HG03103 (cell line): ENCODE data around the gene KCTD11.

Experiments used
- ATAC-seq: cut with Tn5 transposase; IDR thresholded peaks from one replicate; pipeline ENCODE4 v1.9.1; 2021; ENCODE audit warnings: low read depth; ENCODE audit not compliant: unreplicated experiment

The KCTD11 gene

DNA sequence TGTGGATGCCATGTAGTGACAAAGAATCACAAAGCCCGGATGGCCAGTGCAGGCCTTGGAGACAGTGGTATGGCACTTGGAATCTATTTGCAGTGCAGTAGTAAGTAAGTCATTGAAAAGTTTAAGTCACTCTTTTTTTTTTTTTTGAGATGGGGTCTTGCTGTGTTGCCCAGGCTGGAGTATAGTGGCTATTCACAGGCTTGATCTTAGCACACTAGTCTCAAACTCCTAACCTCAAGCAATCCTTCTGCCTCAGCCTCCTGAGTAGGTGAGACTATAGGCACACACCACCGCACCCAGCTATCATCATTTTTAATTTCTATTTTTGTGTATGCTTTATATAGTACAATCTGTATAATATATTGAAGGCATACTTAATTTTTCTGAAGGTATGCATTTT is 46.6 kb downstream of the KCTD11 start:
- ATAC-seq = no peak

DNA sequence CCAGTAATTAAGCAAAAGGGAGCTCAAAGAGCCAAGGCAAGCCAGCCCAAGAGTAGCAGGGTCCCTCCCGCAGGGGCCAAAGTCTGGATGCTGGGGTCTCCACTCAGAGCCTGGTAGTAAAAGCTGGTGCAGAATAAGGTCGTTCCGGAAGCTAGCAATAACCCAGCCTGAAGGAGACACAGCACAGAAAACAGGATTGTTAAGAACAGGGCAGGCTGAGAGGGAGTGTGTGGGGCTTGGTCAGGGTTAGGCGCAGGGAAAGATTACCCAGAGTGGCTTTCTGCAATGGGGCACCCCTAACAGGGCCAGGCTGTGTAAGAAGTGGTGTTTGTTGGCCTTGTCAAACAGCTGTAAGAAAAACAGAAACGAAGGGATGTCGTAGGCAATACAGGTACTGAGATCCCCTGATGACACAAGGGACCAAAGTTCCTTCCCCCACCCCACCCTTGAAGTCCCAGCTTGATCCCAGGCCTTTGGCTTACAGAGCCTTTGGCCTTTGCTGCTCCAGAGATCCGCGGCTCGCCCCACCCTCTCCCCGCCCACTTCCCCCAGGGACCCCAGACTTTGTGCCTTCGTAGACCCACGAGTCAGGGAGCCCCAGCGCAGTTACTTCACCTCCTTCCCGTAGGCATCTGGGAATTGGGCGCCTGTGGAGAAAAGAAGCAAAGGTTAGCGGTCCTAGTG is 51.2 kb downstream of the KCTD11 start:
- ATAC-seq = no peak

DNA sequence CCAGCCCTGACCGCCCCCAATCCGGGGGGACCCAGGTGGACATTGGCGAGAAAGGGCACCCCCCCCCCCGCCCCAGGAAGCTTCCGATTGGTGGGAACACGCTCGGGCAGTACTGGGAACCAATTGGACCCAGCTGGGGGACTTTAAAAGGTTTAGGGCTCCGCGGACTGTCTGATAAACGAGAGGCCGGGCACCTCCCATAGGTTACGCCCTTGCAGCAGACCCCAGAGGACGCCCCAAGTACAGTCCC is 51.7 kb downstream of the KCTD11 start:
- ATAC-seq = no peak

DNA sequence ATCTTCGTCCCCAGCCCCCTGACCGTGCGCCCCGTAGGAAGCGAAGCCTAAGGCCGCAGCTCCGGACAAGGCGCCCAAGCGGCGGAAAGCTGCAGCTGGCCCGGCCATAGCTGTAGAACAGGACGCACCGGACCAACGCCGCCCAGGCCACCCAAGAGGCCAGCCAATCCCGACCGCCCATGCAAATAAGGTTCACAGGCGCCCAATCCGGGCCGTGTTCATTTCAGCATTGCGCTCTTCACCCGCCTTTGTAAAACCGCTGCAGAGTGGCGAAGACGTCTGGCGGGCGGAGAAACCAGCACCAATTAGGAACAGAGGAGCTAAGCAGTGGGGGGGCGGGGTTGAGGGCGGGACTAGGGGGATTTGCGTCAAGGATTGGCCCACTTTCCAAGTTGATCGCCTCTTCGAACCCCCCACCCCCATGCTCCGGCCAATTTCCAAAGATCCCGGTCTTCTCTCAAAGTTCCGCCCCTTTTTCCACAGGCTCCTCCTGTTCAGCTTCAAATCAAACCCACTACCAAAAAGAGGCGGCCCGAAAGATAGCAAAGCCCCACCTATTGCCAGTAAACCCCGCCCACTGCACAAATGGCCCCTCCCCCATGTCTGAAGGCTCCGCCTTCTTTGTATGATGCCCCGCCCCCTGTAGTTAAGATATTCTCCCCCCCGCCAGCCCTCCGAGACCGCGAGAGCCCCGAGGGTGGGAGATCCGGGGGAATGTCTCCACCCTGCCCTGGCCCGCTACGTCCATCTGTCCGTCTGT is 52.2 kb downstream of the KCTD11 start, which contains the start of gene TMEM256:
TMEM256 (minus strand) TSS at position 121 of the 760 bp plus-strand sequence; CDS start at position 108, 13 bp downstream.
- peak; percentile 82 for ATAC-seq
